Endothelial cell (in vitro differentiated cells): ENCODE results near the gene HYAL1. TPM values are rescaled to one million over a fixed set of nuclear protein-coding genes. Genes with fewer than 3 reads are reported as not detected.

Experiments used
- DNase-seq: peaks from one replicate; pipeline ENCODE4 v3.0.0; 2021; ENCODE audit warnings: low spot score
- H3K27ac Mint-ChIP-seq: one replicate; pipeline ENCODE4 v1.8.0; 2021; ENCODE audit warnings: mixed read lengths, inconsistent platforms; ENCODE audit not compliant: unreplicated experiment
- H3K27me3 Mint-ChIP-seq: one replicate; pipeline ENCODE4 v1.8.0; 2021; ENCODE audit warnings: mild to moderate bottlenecking, moderate library complexity, mixed read lengths, inconsistent platforms; ENCODE audit not compliant: unreplicated experiment
- H3K36me3 Mint-ChIP-seq: one replicate; pipeline ENCODE4 v1.8.0; 2021; ENCODE audit warnings: mild to moderate bottlenecking, low read depth, mixed read lengths, inconsistent platforms; ENCODE audit not compliant: unreplicated experiment
- H3K4me1 Mint-ChIP-seq: one replicate; pipeline ENCODE4 v1.8.0; 2021; ENCODE audit warnings: mild to moderate bottlenecking, mixed read lengths, inconsistent platforms; ENCODE audit not compliant: unreplicated experiment
- H3K4me3 Mint-ChIP-seq: one replicate; pipeline ENCODE4 v1.8.0; 2021; ENCODE audit warnings: mild to moderate bottlenecking, mixed read lengths, inconsistent platforms; ENCODE audit not compliant: unreplicated experiment
- H3K9me3 Mint-ChIP-seq: one replicate; pipeline ENCODE4 v1.8.0; 2021; ENCODE audit warnings: mixed read lengths, inconsistent platforms; ENCODE audit not compliant: unreplicated experiment
- total RNA-seq: library from RNA; stranded (reverse); fragmentation: NEBNext Ultra II Directional; extraction: Animal tissue kit (Norgen Biotek cat#: 25700); gene quantifications from one replicate; pipeline ENCODE4 v1.2.1, GENCODE V29; 2021; ENCODE audit not compliant: unreplicated experiment
- TF ChIP-seq, protein P1 (sequence below): fragments of 200-600 bp; sonication (generic); IDR thresholded peaks from one replicate; pipeline ENCODE4 v1.5.0; 2021; ENCODE audit warnings: antibody characterized with exemption; ENCODE audit not compliant: unreplicated experiment

Gene HYAL1
- total RNA-seq, 1 donor from 2014 or later, result 1.6 TPM

GRCh38 chr3:50322386-50323091 is 19.2 kb upstream of the HYAL1 start, which contains the start of gene HYAL2:
Gene HYAL2 (minus strand): TSS chr3:50322745. CDS start chr3:50320489, 2,256 bp downstream.
- peak within 1 kb of the TSS; percentile 97 for H3K27ac Mint-ChIP-seq
- peaks cover 29% of the 10 kb centered on the region for H3K36me3 Mint-ChIP-seq
- DNase-seq, result peak; percentile 58
- no peaks in the 10 kb centered on the region for H3K9me3 Mint-ChIP-seq
- H3K4me1 Mint-ChIP-seq, result peaks cover 53% of the 10 kb centered on the region
- peaks cover 25% of the 10 kb centered on the region for H3K27me3 Mint-ChIP-seq
- peak within 1 kb of the TSS; percentile 92 for H3K4me3 Mint-ChIP-seq
- TF ChIP-seq, protein P1, sequence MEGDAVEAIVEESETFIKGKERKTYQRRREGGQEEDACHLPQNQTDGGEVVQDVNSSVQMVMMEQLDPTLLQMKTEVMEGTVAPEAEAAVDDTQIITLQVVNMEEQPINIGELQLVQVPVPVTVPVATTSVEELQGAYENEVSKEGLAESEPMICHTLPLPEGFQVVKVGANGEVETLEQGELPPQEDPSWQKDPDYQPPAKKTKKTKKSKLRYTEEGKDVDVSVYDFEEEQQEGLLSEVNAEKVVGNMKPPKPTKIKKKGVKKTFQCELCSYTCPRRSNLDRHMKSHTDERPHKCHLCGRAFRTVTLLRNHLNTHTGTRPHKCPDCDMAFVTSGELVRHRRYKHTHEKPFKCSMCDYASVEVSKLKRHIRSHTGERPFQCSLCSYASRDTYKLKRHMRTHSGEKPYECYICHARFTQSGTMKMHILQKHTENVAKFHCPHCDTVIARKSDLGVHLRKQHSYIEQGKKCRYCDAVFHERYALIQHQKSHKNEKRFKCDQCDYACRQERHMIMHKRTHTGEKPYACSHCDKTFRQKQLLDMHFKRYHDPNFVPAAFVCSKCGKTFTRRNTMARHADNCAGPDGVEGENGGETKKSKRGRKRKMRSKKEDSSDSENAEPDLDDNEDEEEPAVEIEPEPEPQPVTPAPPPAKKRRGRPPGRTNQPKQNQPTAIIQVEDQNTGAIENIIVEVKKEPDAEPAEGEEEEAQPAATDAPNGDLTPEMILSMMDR, result no peak

- peaks cover 30% of the 10 kb centered on the region for H3K36me3 Mint-ChIP-seq
- peaks cover 53% of the 10 kb centered on the region for H3K4me1 Mint-ChIP-seq
- no peaks in the 10 kb centered on the region for H3K9me3 Mint-ChIP-seq
- TF ChIP-seq, protein P1, result peak; percentile 13
- no peak for DNase-seq
- peak overlapping the region; percentile 97 for H3K27ac Mint-ChIP-seq
- H3K4me3 Mint-ChIP-seq, result peak overlapping the region; percentile 92
- H3K27me3 Mint-ChIP-seq, result peaks cover 25% of the 10 kb centered on the region
Measured at GRCh38 chr3:50322115-50322385, 18.7 kb upstream of the HYAL1 start.

DNA sequence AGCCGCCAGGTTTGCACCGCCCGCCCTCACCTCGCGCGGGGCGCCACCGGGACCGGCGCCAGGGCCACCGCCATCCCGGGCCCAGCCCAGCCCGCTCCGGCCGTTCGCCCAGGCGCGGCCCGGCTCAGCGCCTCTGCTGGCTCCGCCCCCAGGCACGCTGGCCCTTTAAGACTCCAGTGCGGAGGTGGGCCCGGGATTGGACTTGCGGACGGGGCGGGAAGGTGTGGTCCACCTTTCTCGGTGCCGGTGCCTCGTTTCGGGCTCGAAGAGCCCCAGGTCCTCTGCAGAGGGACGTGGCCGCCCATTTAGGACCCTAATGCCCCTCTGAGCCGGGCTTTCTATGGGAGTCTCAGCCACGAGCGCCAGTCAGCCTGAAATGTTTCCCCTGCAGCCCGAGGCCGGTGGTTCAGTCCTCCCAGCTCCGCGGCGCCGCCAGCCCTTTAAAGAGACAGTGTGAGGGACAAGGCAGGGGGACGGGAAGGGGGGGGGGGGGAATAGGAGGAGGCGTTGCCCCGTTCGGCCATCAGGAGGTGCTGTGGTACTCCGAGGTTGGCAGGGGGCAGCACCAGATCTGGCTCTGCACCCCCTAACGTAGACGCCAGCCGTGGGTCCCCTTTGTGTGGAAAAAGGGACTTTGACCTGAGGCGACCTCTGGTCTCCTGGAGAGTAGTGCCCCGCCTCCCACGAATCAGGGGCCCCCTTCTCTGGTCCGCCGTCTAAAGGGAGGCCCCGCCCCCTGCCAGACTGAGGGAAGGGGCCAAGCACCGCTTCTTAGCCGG is 18.2 kb upstream of the HYAL1 start:
- Mint-ChIP-seq H3K27me3 (peaks cover 26% of the 10 kb centered on the region), H3K36me3 (peaks cover 35% of the 10 kb centered on the region), H3K4me1 (peaks cover 51% of the 10 kb centered on the region), H3K9me3 (no peaks in the 10 kb centered on the region), H3K4me3 (peak overlapping the region; percentile 92), H3K27ac (peak overlapping the region; percentile 48)
- DNase-seq, result peak; percentile 84
- TF ChIP-seq, protein P1, result peak; percentile 48

- Mint-ChIP-seq H3K4me1 (peaks cover 52% of the 10 kb centered on the region), H3K27ac (peak overlapping the region; percentile 77), H3K9me3 (no peaks in the 10 kb centered on the region), H3K36me3 (peaks cover 36% of the 10 kb centered on the region), H3K4me3 (peak overlapping the region; percentile 96), H3K27me3 (peaks cover 26% of the 10 kb centered on the region)
- peak; percentile 65 for DNase-seq
- TF ChIP-seq, protein P1, result no peak
Measured at GRCh38 chr3:50320853-50321335, 17.5 kb upstream of the HYAL1 start.
